ENCODE measurements around the gene PDCL2.
"Not testable (repeated sequence)": the region's sequence is repeated elsewhere in the genome, so short reads cannot be mapped to it uniquely, and the experiment has no call there.

Gene PDCL2

GRCh38 chr4:55592014-55592413 is at the start of gene PDCL2:
Gene PDCL2 (minus strand): TSS chr4:55592245. CDS start chr4:55592109, 136 bp downstream.
- DNase-seq (ENCODE audit: low read depth) = no peak
- H3K4me3 ChIP-seq (ENCODE audit: low read depth, low read length) = no peak within 1 kb of the TSS

GRCh38 chr4:55637272-55637820 is 45.3 kb upstream of the PDCL2 start:
- H3K4me3 ChIP-seq (ENCODE audit: low read depth, low read length) = no peak overlapping the region
- no peak for DNase-seq (ENCODE audit: low read depth)

- no peak for DNase-seq (ENCODE audit: low read depth)
- H3K4me3 ChIP-seq (ENCODE audit: low read depth, low read length) = peak overlapping the region; percentile 30
Measured at GRCh38 chr4:55636656-55636999, 44.6 kb upstream of the PDCL2 start.

GRCh38 chr4:55635741-55636655 is 44.0 kb upstream of the PDCL2 start, which contains the start of gene NMU:
Gene NMU (minus strand): TSS chr4:55636298. CDS start chr4:55636192, 106 bp downstream.
- no peak for DNase-seq (ENCODE audit: low read depth)
- peak within 1 kb of the TSS; percentile 30 for H3K4me3 ChIP-seq (ENCODE audit: low read depth, low read length)

- DNase-seq (ENCODE audit: low read depth) = no peak
- no peak overlapping the region for H3K4me3 ChIP-seq (ENCODE audit: low read depth, low read length)
Measured at GRCh38 chr4:55635282-55635681, 43.2 kb upstream of the PDCL2 start.

GRCh38 chr4:55634417-55635128 is 42.5 kb upstream of the PDCL2 start:
- no peak overlapping the region for H3K4me3 ChIP-seq (ENCODE audit: low read depth, low read length)
- no peak for DNase-seq (ENCODE audit: low read depth)

- H3K4me3 ChIP-seq (ENCODE audit: low read depth, low read length) = no peak overlapping the region
- DNase-seq (ENCODE audit: low read depth) = no peak
Measured at GRCh38 chr4:55633903-55634302, 41.9 kb upstream of the PDCL2 start.

- H3K4me3 ChIP-seq (ENCODE audit: low read depth, low read length) = no peak overlapping the region
- DNase-seq (ENCODE audit: low read depth) = no peak
Measured at GRCh38 chr4:55625835-55626234, 33.8 kb upstream of the PDCL2 start.

GRCh38 chr4:55624063-55624462 is 32.0 kb upstream of the PDCL2 start:
- H3K4me3 ChIP-seq (ENCODE audit: low read depth, low read length); DNase-seq (ENCODE audit: low read depth): not testable (repeated sequence)

- no peak for DNase-seq (ENCODE audit: low read depth)
- H3K4me3 ChIP-seq (ENCODE audit: low read depth, low read length) = no peak overlapping the region
Measured at GRCh38 chr4:55618546-55619143, 26.6 kb upstream of the PDCL2 start.

- no peak for DNase-seq (ENCODE audit: low read depth)
- H3K4me3 ChIP-seq (ENCODE audit: low read depth, low read length) = no peak overlapping the region
Measured at GRCh38 chr4:55617587-55618197, 25.6 kb upstream of the PDCL2 start.

GRCh38 chr4:55615008-55615407 is 23.0 kb upstream of the PDCL2 start:
- no peak overlapping the region for H3K4me3 ChIP-seq (ENCODE audit: low read depth, low read length)
- DNase-seq (ENCODE audit: low read depth) = no peak

- DNase-seq (ENCODE audit: low read depth) = no peak
Measured at GRCh38 chr4:55613621-55614020, 21.6 kb upstream of the PDCL2 start.

GRCh38 chr4:55612341-55612740 is 20.3 kb upstream of the PDCL2 start:
- no peak overlapping the region for H3K4me3 ChIP-seq (ENCODE audit: low read depth, low read length)
- DNase-seq (ENCODE audit: low read depth) = no peak

More at GRCh38 chr4:55613621-55614020, 21.6 kb upstream of the PDCL2 start:
- no peak overlapping the region for H3K4me3 ChIP-seq (ENCODE audit: low read depth, low read length)

GRCh38 chr4:55611358-55612059 is 19.5 kb upstream of the PDCL2 start:
- DNase-seq (ENCODE audit: low read depth) = no peak
- H3K4me3 ChIP-seq (ENCODE audit: low read depth, low read length) = no peak overlapping the region

- no peak overlapping the region for H3K4me3 ChIP-seq (ENCODE audit: low read depth, low read length)
- no peak for DNase-seq (ENCODE audit: low read depth)
Measured at GRCh38 chr4:55610381-55610780, 18.3 kb upstream of the PDCL2 start.

- H3K4me3 ChIP-seq (ENCODE audit: low read depth, low read length) = no peak overlapping the region
- DNase-seq (ENCODE audit: low read depth) = peak; percentile 2
Measured at GRCh38 chr4:55609393-55609866, 17.4 kb upstream of the PDCL2 start.

GRCh38 chr4:55608591-55608990 is 16.5 kb upstream of the PDCL2 start:
- no peak overlapping the region for H3K4me3 ChIP-seq (ENCODE audit: low read depth, low read length)
- no peak for DNase-seq (ENCODE audit: low read depth)

- H3K4me3 ChIP-seq (ENCODE audit: low read depth, low read length) = no peak overlapping the region
- DNase-seq (ENCODE audit: low read depth) = no peak
Measured at GRCh38 chr4:55604996-55605395, 13.0 kb upstream of the PDCL2 start.
